PC-9 (cell line): Measurements from ENCODE around the gene SOX18.

Experiments used
- EZH2 ChIP-seq: fragments of 200-600 bp; sonication (generic); IDR thresholded peaks from 2 replicates; pipeline ENCODE4 v1.8.0; 2017; ENCODE audit warnings: antibody characterized with exemption, low read depth
- TF ChIP-seq, protein P1 (sequence below): fragments of 200-600 bp; sonication (generic); conservative IDR thresholded peaks from 2 replicates; pipeline ENCODE4 v1.6.1; 2017; ENCODE audit warnings: mixed run types, antibody characterized with exemption, mild to moderate bottlenecking, moderate library complexity

DNA sequence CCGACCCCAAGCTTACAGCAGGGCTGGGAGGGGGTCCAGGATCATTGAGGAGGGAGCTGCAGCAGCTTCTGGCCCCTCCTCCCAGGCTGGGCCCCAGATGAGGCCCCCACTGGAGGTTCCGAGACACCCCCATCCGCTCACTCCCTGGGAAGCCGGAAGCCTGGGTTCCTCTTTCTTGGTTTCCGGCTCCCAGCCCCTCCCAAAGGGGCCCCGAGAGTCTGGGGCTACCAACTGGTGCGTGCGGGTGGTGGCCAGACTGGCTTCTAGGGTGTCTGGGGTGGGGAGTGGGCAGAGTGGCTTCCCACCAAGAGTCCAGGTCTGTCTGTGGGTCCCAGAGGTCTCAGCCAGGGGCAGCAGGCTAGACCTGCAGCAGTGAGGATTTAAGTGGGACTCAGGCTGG lies 27.7 kb upstream of the SOX18 start:
- TF ChIP-seq, protein P1, sequence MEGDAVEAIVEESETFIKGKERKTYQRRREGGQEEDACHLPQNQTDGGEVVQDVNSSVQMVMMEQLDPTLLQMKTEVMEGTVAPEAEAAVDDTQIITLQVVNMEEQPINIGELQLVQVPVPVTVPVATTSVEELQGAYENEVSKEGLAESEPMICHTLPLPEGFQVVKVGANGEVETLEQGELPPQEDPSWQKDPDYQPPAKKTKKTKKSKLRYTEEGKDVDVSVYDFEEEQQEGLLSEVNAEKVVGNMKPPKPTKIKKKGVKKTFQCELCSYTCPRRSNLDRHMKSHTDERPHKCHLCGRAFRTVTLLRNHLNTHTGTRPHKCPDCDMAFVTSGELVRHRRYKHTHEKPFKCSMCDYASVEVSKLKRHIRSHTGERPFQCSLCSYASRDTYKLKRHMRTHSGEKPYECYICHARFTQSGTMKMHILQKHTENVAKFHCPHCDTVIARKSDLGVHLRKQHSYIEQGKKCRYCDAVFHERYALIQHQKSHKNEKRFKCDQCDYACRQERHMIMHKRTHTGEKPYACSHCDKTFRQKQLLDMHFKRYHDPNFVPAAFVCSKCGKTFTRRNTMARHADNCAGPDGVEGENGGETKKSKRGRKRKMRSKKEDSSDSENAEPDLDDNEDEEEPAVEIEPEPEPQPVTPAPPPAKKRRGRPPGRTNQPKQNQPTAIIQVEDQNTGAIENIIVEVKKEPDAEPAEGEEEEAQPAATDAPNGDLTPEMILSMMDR: no peak
- no peak for TF ChIP-seq EZH2
